ENCODE data around the gene HSPB6. TPM values are rescaled to one million over a fixed set of nuclear protein-coding genes. Genes with fewer than 3 reads are reported as not detected.

The HSPB6 gene
- total RNA-seq, 1 experiment from 2014 or later = 0.37 TPM

GRCh38 chr19:35744430-35745327, 12.2 kb downstream of the HSPB6 start:
- H3K23ac ChIP-seq (ENCODE audit: insufficient read length, low read depth, low read length) = no peak overlapping the region
- Mint-ChIP-seq H3K9me3 (no peaks in the 10 kb centered on the region), H3K27me3 (ENCODE audit: low read depth) (no peaks in the 10 kb centered on the region), H3K4me3 (peak overlapping the region; percentile 96), H3K36me3 (ENCODE audit: insufficient read depth in 1 of 3, low read depth in 3 of 3) (peaks cover 3 to 17% (median 5%) of the 10 kb centered on the region in 3 experiments; a peak in 4 of 7 replicates), H3K4me1 (peaks cover 22 to 39% of the 10 kb centered on the region in 2 experiments), H3K27ac (peak overlapping the region; percentile 100)
- peak overlapping the region; percentile 69 for H3K9ac ChIP-seq (ENCODE audit: extremely low read depth, insufficient read length, low read length)
- H2BK12ac ChIP-seq (ENCODE audit: insufficient read length, low read depth, low read length) = no peak overlapping the region
- H4K8ac ChIP-seq (replicated peaks; ENCODE audit: insufficient read length, low read depth, low read length) = no peak overlapping the region
- H3K23me2 ChIP-seq (ENCODE audit: insufficient read length, low read depth, low read length, poor library complexity, severe bottlenecking) = peaks cover 21% of the 10 kb centered on the region
- H3K14ac ChIP-seq (ENCODE audit: insufficient read depth, low read length) = peak overlapping the region; percentile 79
- H3K79me1 ChIP-seq (ENCODE audit: insufficient read depth, low read depth, low read length, poor library complexity, severe bottlenecking) = peaks cover 3% of the 10 kb centered on the region
- H3K27me3 ChIP-seq (ENCODE audit: insufficient read depth, low read length) = no peaks in the 10 kb centered on the region
- peak overlapping the region; percentile 61 for H3K18ac ChIP-seq (ENCODE audit: insufficient read length, low read depth, low read length)
- H2BK120ac ChIP-seq (ENCODE audit: low read depth, low read length, poor library complexity, severe bottlenecking) = no peak overlapping the region
- H2AFZ ChIP-seq (ENCODE audit: low read length) = peak overlapping the region; percentile 71
- TF ChIP-seq, protein P1, sequence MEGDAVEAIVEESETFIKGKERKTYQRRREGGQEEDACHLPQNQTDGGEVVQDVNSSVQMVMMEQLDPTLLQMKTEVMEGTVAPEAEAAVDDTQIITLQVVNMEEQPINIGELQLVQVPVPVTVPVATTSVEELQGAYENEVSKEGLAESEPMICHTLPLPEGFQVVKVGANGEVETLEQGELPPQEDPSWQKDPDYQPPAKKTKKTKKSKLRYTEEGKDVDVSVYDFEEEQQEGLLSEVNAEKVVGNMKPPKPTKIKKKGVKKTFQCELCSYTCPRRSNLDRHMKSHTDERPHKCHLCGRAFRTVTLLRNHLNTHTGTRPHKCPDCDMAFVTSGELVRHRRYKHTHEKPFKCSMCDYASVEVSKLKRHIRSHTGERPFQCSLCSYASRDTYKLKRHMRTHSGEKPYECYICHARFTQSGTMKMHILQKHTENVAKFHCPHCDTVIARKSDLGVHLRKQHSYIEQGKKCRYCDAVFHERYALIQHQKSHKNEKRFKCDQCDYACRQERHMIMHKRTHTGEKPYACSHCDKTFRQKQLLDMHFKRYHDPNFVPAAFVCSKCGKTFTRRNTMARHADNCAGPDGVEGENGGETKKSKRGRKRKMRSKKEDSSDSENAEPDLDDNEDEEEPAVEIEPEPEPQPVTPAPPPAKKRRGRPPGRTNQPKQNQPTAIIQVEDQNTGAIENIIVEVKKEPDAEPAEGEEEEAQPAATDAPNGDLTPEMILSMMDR (conservative IDR thresholded peaks at IDR 0.05) = peak; percentile 56; the same call in 2 of the 3 replicates
- peak overlapping the region; percentile 84 for H3K4me2 ChIP-seq (ENCODE audit: insufficient read depth, insufficient read length, low read length)
- H4K5ac ChIP-seq (ENCODE audit: insufficient read length, low read depth, low read length) = no peak overlapping the region
- no peak overlapping the region for H3K27ac ChIP-seq (ENCODE audit: insufficient read length, low read depth, low read length)
- no peak overlapping the region for H4K91ac ChIP-seq (ENCODE audit: insufficient read length, low read depth, low read length)
- H3K79me2 ChIP-seq (ENCODE audit: insufficient read depth, low read length) = no peaks in the 10 kb centered on the region
- no peak overlapping the region for H2BK5ac ChIP-seq (ENCODE audit: insufficient read length, low read length)
- no peak overlapping the region for H3K4ac ChIP-seq (ENCODE audit: low read depth, low read length)
- H3K56ac ChIP-seq (ENCODE audit: insufficient read length, low read depth, low read length) = no peak overlapping the region
- no peak overlapping the region for H2BK20ac ChIP-seq (ENCODE audit: low read depth, low read length, poor library complexity, severe bottlenecking)
- WGBS (ENCODE audit: extremely low coverage, insufficient read length, low lambda C conversion rate) = no CpG with 5 or more reads among the region's 41 CpGs
- H3K9me3 ChIP-seq (ENCODE audit: control insufficient read depth, low read depth, low read length) = no peaks in the 10 kb centered on the region
- H2BK15ac ChIP-seq (ENCODE audit: low read depth, low read length) = no peak overlapping the region
- DNase-seq = peak; percentile 96
- H4K20me1 ChIP-seq (ENCODE audit: control insufficient read depth, insufficient read depth, insufficient read length) = no peaks in the 10 kb centered on the region
- no peak overlapping the region for H2AK5ac ChIP-seq (ENCODE audit: insufficient read length, low read length)
- no peak overlapping the region for H3T11ph ChIP-seq (ENCODE audit: low read length)
- H3K4me1 ChIP-seq (ENCODE audit: insufficient read depth, low read length) = peaks cover 4% of the 10 kb centered on the region; the same call in 1 of the 2 replicates

Data from H9 (cell line).